GM12878 (cell line): ENCODE data around the gene ATP6V0C. TPM values are rescaled to one million over a fixed set of nuclear protein-coding genes. Genes with fewer than 3 reads are reported as not detected.

Experiments used
- BCL11A ChIP-seq: IDR thresholded peaks from 2 replicates; pipeline ENCODE4 v1.6.1; 2011; ENCODE audit warnings: low read depth, low read length
- CREB1 ChIP-seq: IDR thresholded peaks from 2 replicates; pipeline ENCODE4 v1.6.1; 2012; ENCODE audit warnings: low read depth, mild to moderate bottlenecking, inconsistent platforms
- HCFC1 ChIP-seq: fragments of 150-350 bp; IDR thresholded peaks from 2 replicates; pipeline ENCODE4 v1.6.1; 2014; ENCODE audit warnings: low read length
- HDAC2 ChIP-seq: fragments of 200-600 bp; sonication (generic); IDR thresholded peaks from 2 replicates; pipeline ENCODE4 v1.6.1; 2017
- IKZF1 ChIP-seq: fragments of 450-650 bp; conservative IDR thresholded peaks from 2 replicates; pipeline ENCODE4 v1.6.1; 2017; ENCODE audit warnings: antibody characterized with exemption, mild to moderate bottlenecking
- LARP7 ChIP-seq: fragments of 450-650 bp; IDR thresholded peaks from 2 replicates; pipeline ENCODE4 v1.6.1; 2017; ENCODE audit warnings: mild to moderate bottlenecking
- MEF2B ChIP-seq: fragments of 450-650 bp; IDR thresholded peaks from 2 replicates; pipeline ENCODE4 v1.6.1; 2018; ENCODE audit warnings: mild to moderate bottlenecking, moderate library complexity; ENCODE audit not compliant: partially characterized antibody, poor library complexity, severe bottlenecking
- MTA3 ChIP-seq: IDR thresholded peaks from 2 replicates; pipeline ENCODE4 v1.6.1; 2012; ENCODE audit warnings: low read length, inconsistent platforms, borderline replicate concordance
- MXI1 ChIP-seq: fragments of 150-350 bp; IDR thresholded peaks from 2 replicates; pipeline ENCODE4 v1.6.1; 2011; ENCODE audit warnings: low read depth, mild to moderate bottlenecking, inconsistent platforms, low read length, improper control_type of control experiment
- NFIC ChIP-seq: IDR thresholded peaks from 2 replicates; pipeline ENCODE4 v1.6.1; 2012; ENCODE audit warnings: low read depth, mild to moderate bottlenecking, inconsistent platforms, low read length, moderate library complexity
- PAX8 ChIP-seq: fragments of 450-650 bp; IDR thresholded peaks from 2 replicates; pipeline ENCODE4 v1.6.1; 2017; ENCODE audit warnings: mild to moderate bottlenecking, moderate library complexity
- PML ChIP-seq: IDR thresholded peaks from 2 replicates; pipeline ENCODE4 v1.6.1; 2012; ENCODE audit warnings: low read length, inconsistent platforms
- POLR2A ChIP-seq: IDR thresholded peaks from 2 replicates; pipeline ENCODE4 v1.6.1; 2011; ENCODE audit warnings: low read depth, mild to moderate bottlenecking, low read length
- POLR2AphosphoS2 ChIP-seq: IDR thresholded peaks from 2 replicates; pipeline ENCODE4 v1.6.1; 2011; ENCODE audit warnings: low read depth, mild to moderate bottlenecking, low read length, improper control_type of control experiment, moderate library complexity
- RELA ChIP-seq: fragments of 450-650 bp; IDR thresholded peaks from 2 replicates; pipeline ENCODE4 v1.8.0; 2014; ENCODE audit warnings: borderline replicate concordance; ENCODE audit not compliant: partially characterized antibody
- SIX5 ChIP-seq: IDR thresholded peaks from 2 replicates; pipeline ENCODE4 v1.6.1; 2011; ENCODE audit warnings: mild to moderate bottlenecking, low read depth, low read length, moderate library complexity; ENCODE audit not compliant: severe bottlenecking
- SMAD5 ChIP-seq: IDR thresholded peaks from 2 replicates; pipeline ENCODE4 v1.6.1; 2016; ENCODE audit warnings: antibody characterized with exemption, low read depth
- SPI1 ChIP-seq: IDR thresholded peaks from 2 replicates; pipeline ENCODE4 v1.6.1; 2011; ENCODE audit warnings: low read depth, mild to moderate bottlenecking, low read length, moderate library complexity, borderline replicate concordance; ENCODE audit not compliant: insufficient read depth
- TBL1XR1 ChIP-seq: IDR thresholded peaks from 2 replicates; pipeline ENCODE4 v1.6.1; 2012; ENCODE audit warnings: low read depth, low read length, improper control_type of control experiment
- TCF3 ChIP-seq: IDR thresholded peaks from 2 replicates; pipeline ENCODE4 v1.6.1; 2012; ENCODE audit warnings: low read depth, mild to moderate bottlenecking, low read length, borderline replicate concordance; ENCODE audit not compliant: insufficient read depth
- ZNF622 ChIP-seq: fragments of 450-650 bp; IDR thresholded peaks from 2 replicates; pipeline ENCODE4 v1.6.1; 2017; ENCODE audit warnings: mild to moderate bottlenecking, inconsistent platforms
- polyA plus RNA-seq, 11 experiments: library from polyadenylated mRNA; depleted of rRNA in 4 of 11; unstranded in 6 of 11; stranded (reverse) in 5 of 11; fragments of >200 nt; fragmentation: Nextera tagmentation in 4 of 11; fragmentation: Illumina TruSeq in 1 of 11; extraction: Ambion mirVana in 4 of 11; extraction: Trizol in 1 of 11; gene quantifications; 1 replicate in 1 of 11; 2 replicates in 10 of 11; pipeline versions ENCODE4 v1.2.1 to v1.2.3, GENCODE V29; 2011 to 2016; ENCODE audit warnings: inconsistent platforms in 2 of 11, missing spikeins in 2 of 11, low read depth in 1 of 11
- total RNA-seq, 4 experiments: library from RNA; depleted of rRNA in 3 of 4; stranded (reverse); fragments of >200 nt in 3 of 4; fragmentation: Illumina TruSeq in 1 of 4; extraction: Trizol in 1 of 4; gene quantifications; 2 replicates each; pipeline versions ENCODE4 v1.2.1 to v1.2.3, GENCODE V29; 2013 to 2021
- TF ChIP-seq, protein P1 (sequence below): IDR thresholded peaks from 2 replicates; pipeline ENCODE4 v1.6.1; 2011; ENCODE audit warnings: borderline replicate concordance, low read depth, mild to moderate bottlenecking, moderate library complexity, low read length; ENCODE audit not compliant: insufficient read depth, poor library complexity, severe bottlenecking
- TF ChIP-seq, protein P2 (sequence below): IDR thresholded peaks from 2 replicates; pipeline ENCODE4 v1.6.1; 2011; ENCODE audit warnings: low read depth, mild to moderate bottlenecking, low read length, moderate library complexity, borderline replicate concordance; ENCODE audit errors: extremely low read depth
- TF ChIP-seq, protein P3 (sequence below): IDR thresholded peaks from 2 replicates; pipeline ENCODE4 v1.6.1; 2012; ENCODE audit warnings: low read depth, low read length, improper control_type of control experiment
- TF ChIP-seq, protein P4 (sequence below): IDR thresholded peaks from 2 replicates; pipeline ENCODE4 v1.6.1; 2012; ENCODE audit warnings: low read depth, low read length, improper control_type of control experiment
- TF ChIP-seq, protein P5 (sequence below): fragments of 450-650 bp; IDR thresholded peaks from 2 replicates; pipeline ENCODE4 v1.6.1; 2016; ENCODE audit warnings: mild to moderate bottlenecking

Gene ATP6V0C
- total and polyA plus RNA-seq, 10 of the 15 experiments (the other 5 are each of a cell fraction or from before 2014, with no cell fraction given): 2.4 to 135 (median 18.4) TPM

DNA sequence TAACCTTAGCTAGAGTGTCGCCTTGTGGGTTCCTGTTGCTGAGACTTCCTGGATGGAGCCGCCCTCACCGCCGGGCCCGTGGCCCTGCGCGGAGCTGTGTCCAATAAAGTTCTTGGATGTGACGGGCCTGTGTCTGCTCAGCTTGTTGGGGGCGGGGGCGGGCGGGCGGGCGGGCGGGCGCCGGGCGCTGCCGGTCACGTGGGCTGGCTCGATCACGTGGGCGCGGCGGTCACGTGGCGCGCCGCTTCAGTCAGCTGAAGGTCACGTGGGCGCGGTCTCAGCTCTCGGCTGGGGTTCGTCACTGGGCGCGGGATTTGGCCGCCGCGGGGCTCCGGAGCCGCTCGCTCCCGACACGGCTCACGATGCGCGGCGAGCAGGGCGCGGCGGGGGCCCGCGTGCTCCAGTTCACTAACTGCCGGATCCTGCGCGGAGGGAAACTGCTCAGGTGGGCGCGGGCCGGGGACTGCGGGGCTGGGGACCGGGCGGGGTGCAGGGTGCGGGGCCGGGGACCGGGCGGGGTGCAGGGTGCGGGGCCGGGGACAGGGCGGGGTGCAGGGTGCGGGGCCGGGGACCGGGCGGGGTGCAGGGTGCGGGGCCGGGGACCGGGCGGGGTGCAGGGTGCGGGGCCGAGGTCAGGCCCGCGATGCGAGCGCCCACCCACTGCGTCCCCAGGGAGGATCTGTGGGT is 6.5 kb downstream of the ATP6V0C start, which contains the start of gene AMDHD2 (continued):
- TF ChIP-seq LARP7: 0 out of 2 replicates have a peak, but pooled peaks have one; percentile 46
- TF ChIP-seq, protein P1, sequence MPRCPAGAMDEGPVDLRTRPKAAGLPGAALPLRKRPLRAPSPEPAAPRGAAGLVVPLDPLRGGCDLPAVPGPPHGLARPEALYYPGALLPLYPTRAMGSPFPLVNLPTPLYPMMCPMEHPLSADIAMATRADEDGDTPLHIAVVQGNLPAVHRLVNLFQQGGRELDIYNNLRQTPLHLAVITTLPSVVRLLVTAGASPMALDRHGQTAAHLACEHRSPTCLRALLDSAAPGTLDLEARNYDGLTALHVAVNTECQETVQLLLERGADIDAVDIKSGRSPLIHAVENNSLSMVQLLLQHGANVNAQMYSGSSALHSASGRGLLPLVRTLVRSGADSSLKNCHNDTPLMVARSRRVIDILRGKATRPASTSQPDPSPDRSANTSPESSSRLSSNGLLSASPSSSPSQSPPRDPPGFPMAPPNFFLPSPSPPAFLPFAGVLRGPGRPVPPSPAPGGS: peak; percentile 98
- TF ChIP-seq ZNF622: no peak
- no peak; the same call in 1 of the 2 replicates for TF ChIP-seq MTA3
- TF ChIP-seq, protein P2, sequence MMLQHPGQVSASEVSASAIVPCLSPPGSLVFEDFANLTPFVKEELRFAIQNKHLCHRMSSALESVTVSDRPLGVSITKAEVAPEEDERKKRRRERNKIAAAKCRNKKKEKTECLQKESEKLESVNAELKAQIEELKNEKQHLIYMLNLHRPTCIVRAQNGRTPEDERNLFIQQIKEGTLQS: peak; percentile 100
- TF ChIP-seq, protein P3, sequence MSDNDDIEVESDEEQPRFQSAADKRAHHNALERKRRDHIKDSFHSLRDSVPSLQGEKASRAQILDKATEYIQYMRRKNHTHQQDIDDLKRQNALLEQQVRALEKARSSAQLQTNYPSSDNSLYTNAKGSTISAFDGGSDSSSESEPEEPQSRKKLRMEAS: peak; percentile 98
- peak; percentile 58; the same call in 1 of the 2 replicates for TF ChIP-seq BCL11A
- peak; percentile 89; the same call in 1 of the 2 replicates for TF ChIP-seq NFIC
- 0 out of 2 replicates have a peak, but pooled peaks have one; percentile 46 for TF ChIP-seq TCF3
- peak; percentile 67 for TF ChIP-seq MXI1
- TF ChIP-seq SMAD5: no peak
- no peak for TF ChIP-seq PAX8
- peak; percentile 77; the same call in 1 of the 2 replicates for TF ChIP-seq TBL1XR1
- no peak for TF ChIP-seq PML
- TF ChIP-seq SPI1: no peak
- peak; percentile 41 for TF ChIP-seq MEF2B
- TF ChIP-seq HDAC2: no peak
- TF ChIP-seq, protein P4, sequence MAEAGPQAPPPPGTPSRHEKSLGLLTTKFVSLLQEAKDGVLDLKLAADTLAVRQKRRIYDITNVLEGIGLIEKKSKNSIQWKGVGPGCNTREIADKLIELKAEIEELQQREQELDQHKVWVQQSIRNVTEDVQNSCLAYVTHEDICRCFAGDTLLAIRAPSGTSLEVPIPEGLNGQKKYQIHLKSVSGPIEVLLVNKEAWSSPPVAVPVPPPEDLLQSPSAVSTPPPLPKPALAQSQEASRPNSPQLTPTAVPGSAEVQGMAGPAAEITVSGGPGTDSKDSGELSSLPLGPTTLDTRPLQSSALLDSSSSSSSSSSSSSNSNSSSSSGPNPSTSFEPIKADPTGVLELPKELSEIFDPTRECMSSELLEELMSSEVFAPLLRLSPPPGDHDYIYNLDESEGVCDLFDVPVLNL: peak; percentile 74
- peak; percentile 91 for TF ChIP-seq RELA
- TF ChIP-seq SIX5: no peak
- peak; percentile 72 for TF ChIP-seq CREB1
- TF ChIP-seq POLR2AphosphoS2: peak; percentile 99
- TF ChIP-seq IKZF1: peak; percentile 48
- TF ChIP-seq POLR2A: peak; percentile 91
- TF ChIP-seq, protein P5, sequence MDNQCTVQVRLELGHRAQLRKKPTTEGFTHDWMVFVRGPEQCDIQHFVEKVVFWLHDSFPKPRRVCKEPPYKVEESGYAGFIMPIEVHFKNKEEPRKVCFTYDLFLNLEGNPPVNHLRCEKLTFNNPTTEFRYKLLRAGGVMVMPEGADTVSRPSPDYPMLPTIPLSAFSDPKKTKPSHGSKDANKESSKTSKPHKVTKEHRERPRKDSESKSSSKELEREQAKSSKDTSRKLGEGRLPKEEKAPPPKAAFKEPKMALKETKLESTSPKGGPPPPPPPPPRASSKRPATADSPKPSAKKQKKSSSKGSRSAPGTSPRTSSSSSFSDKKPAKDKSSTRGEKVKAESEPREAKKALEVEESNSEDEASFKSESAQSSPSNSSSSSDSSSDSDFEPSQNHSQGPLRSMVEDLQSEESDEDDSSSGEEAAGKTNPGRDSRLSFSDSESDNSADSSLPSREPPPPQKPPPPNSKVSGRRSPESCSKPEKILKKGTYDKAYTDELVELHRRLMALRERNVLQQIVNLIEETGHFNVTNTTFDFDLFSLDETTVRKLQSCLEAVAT: no peak
- TF ChIP-seq HCFC1: peak; percentile 65
